Measurements from ENCODE around the gene PIAS4.

PIAS4 gene

DNA sequence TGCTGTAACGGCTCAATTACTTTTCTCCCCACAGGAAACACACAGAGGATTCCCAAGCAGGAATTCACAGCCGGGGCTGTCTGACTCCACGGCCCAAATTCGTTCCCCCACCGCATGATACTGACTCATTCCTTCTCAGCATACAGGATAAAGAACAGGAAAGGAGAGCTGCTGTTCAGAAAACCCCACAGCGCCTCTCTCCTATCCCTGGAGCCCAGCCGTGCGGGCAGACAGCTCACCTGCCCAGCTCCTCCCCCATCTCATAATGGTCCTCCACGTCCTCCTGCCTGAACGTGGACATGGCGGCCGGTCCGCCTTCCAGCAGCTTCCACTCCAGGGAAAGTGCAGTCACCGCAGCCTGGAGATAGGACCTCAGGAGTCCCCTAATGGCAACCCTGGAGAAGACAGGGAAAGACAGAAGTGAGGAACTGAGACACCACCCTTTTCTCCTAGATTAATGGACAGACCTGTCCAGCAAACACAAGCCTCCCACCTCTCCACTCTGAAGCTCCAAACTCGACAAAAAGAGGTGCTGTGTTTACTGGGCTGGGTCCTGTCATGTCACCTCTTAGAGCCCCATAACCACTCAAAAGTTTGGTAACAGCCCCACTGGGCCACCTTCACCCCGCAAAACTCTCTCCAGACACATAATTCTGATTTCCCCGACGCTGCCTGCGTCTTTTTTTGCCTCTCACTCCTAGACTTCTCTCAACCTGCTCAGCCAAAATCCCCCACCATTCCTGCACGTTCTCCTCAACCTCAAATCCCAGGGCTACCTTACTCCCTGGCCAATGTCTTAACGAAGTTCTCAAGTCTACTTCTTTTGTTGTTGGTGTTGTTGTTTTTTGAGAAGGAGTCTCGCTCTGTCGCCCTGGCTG, 37.9 kb upstream of the PIAS4 start (continued):
- no peak for TF ChIP-seq ZBTB17 (tag by site-specific recombination; IDR thresholded peaks at IDR 0.05)
- no peak for TF ChIP-seq PBX3 (CRISPR knock-in tag; IDR thresholded peaks at IDR 0.05)
- TF ChIP-seq ZFHX2 (tag by site-specific recombination; conservative IDR thresholded peaks at IDR 0.05) = no peak
- TF ChIP-seq ZSCAN16 (tag by site-specific recombination; IDR thresholded peaks at IDR 0.05) = no peak

DNA sequence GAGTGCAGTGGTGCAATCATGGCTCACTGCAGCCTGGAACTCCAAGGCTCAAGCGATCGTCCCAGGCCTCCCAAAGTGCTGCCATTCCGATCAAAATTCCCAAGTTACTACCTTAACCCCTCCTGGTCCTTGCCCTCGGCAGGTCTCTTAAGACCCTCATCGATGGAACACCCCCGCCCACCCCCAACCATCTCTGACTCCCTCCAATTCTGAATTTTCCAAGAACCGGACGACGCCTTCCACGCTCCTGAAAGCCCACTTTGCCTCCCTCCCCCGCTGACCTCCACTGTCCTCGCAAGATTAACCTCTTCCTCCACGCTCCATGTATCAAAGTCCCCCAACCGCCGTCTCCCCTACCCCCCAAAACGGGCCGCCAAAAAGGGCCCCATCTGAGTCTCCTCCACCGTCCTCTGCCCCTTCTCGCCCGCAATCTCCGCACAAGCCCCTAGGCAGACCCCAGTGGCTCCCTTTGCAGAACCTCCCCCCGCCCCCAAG, 37.2 kb upstream of the PIAS4 start:
- H3K36me3 ChIP-seq (ENCODE audit: control insufficient read depth in 2 of 2, insufficient read depth in 1 of 2, low read length in 2 of 2) = peaks cover 22 to 36% of the 10 kb centered on the region in 2 experiments; a peak in 2 of 3 replicates
- peak overlapping the region; percentile 90 for H3K27ac ChIP-seq (ENCODE audit: extremely low read depth, low read depth, low read length)
- no peaks in the 10 kb centered on the region for H3K9me3 ChIP-seq (ENCODE audit: control insufficient read depth, insufficient read depth, low read depth, low read length)
- CTCF ChIA-PET = interaction anchor here (0.7 to 1.8 kb wide), 7 partner anchors 11 to 498 kb away, joined by 3 to 10 read pairs (median 4); partner anchors contain the start of gene EEF2
- H3K4me3 ChIP-seq (ENCODE audit: low read depth, low read length) = peak overlapping the region; percentile 93
- POLR2A ChIA-PET = interaction anchor here (0.5 to 5.3 kb wide), 11 partner anchors 12 to 208 kb away, joined by 3 to 258 read pairs (median 5); partner anchors contain the start of genes EEF2, MRPL54, NMRK2 and ZBTB7A
- H3K4me1 ChIP-seq (ENCODE audit: control insufficient read depth, insufficient read depth, low read length) = peaks cover 17% of the 10 kb centered on the region
- TF ChIP-seq GLIS2 (tag by site-specific recombination; IDR thresholded peaks at IDR 0.05) = no peak
- no peak for TF ChIP-seq ZNF837 (tag by site-specific recombination; IDR thresholded peaks at IDR 0.05)
- TF ChIP-seq, protein P1, sequence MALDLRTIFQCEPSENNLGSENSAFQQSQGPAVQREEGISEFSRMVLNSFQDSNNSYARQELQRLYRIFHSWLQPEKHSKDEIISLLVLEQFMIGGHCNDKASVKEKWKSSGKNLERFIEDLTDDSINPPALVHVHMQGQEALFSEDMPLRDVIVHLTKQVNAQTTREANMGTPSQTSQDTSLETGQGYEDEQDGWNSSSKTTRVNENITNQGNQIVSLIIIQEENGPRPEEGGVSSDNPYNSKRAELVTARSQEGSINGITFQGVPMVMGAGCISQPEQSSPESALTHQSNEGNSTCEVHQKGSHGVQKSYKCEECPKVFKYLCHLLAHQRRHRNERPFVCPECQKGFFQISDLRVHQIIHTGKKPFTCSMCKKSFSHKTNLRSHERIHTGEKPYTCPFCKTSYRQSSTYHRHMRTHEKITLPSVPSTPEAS (tag by site-specific recombination; IDR thresholded peaks at IDR 0.05) = no peak
- no peak for TF ChIP-seq YY2 (tag by site-specific recombination; IDR thresholded peaks at IDR 0.05)
- no peak for TF ChIP-seq ZNF701 (tag by site-specific recombination; IDR thresholded peaks at IDR 0.05)
- TF ChIP-seq ZNF707 (tag by site-specific recombination; IDR thresholded peaks at IDR 0.05) = no peak
- TF ChIP-seq KLF8 (tag by site-specific recombination; IDR thresholded peaks at IDR 0.05) = no peak
- TF ChIP-seq, protein P2, sequence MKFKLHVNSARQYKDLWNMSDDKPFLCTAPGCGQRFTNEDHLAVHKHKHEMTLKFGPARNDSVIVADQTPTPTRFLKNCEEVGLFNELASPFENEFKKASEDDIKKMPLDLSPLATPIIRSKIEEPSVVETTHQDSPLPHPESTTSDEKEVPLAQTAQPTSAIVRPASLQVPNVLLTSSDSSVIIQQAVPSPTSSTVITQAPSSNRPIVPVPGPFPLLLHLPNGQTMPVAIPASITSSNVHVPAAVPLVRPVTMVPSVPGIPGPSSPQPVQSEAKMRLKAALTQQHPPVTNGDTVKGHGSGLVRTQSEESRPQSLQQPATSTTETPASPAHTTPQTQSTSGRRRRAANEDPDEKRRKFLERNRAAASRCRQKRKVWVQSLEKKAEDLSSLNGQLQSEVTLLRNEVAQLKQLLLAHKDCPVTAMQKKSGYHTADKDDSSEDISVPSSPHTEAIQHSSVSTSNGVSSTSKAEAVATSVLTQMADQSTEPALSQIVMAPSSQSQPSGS (tag by site-specific recombination; IDR thresholded peaks at IDR 0.05; ENCODE audit: low read depth) = no peak
- no peak for TF ChIP-seq FEZF1 (tag by site-specific recombination; IDR thresholded peaks at IDR 0.05)
- TF ChIP-seq, protein P3, sequence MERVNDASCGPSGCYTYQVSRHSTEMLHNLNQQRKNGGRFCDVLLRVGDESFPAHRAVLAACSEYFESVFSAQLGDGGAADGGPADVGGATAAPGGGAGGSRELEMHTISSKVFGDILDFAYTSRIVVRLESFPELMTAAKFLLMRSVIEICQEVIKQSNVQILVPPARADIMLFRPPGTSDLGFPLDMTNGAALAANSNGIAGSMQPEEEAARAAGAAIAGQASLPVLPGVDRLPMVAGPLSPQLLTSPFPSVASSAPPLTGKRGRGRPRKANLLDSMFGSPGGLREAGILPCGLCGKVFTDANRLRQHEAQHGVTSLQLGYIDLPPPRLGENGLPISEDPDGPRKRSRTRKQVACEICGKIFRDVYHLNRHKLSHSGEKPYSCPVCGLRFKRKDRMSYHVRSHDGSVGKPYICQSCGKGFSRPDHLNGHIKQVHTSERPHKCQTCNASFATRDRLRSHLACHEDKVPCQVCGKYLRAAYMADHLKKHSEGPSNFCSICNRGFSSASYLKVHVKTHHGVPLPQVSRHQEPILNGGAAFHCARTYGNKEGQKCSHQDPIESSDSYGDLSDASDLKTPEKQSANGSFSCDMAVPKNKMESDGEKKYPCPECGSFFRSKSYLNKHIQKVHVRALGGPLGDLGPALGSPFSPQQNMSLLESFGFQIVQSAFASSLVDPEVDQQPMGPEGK (tag by site-specific recombination; IDR thresholded peaks at IDR 0.05) = peak; percentile 64; the same call in 1 of the 2 replicates
- TF ChIP-seq WT1 (tag by site-specific recombination; IDR thresholded peaks at IDR 0.05) = no peak
- TF ChIP-seq, protein P4, sequence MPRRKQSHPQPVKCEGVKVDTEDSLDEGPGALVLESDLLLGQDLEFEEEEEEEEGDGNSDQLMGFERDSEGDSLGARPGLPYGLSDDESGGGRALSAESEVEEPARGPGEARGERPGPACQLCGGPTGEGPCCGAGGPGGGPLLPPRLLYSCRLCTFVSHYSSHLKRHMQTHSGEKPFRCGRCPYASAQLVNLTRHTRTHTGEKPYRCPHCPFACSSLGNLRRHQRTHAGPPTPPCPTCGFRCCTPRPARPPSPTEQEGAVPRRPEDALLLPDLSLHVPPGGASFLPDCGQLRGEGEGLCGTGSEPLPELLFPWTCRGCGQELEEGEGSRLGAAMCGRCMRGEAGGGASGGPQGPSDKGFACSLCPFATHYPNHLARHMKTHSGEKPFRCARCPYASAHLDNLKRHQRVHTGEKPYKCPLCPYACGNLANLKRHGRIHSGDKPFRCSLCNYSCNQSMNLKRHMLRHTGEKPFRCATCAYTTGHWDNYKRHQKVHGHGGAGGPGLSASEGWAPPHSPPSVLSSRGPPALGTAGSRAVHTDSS (tag by site-specific recombination; IDR thresholded peaks at IDR 0.05) = no peak
- no peak for TF ChIP-seq ZNF626 (tag by site-specific recombination; IDR thresholded peaks at IDR 0.05)
- TF ChIP-seq ZNF624 (tag by site-specific recombination; IDR thresholded peaks at IDR 0.05) = no peak
- peak; percentile 36 for TF ChIP-seq ZNF335 (tag by site-specific recombination; conservative IDR thresholded peaks at IDR 0.05)
- peak; percentile 80; the same call in 1 of the 2 replicates for TF ChIP-seq ZBTB7A (tag by site-specific recombination; IDR thresholded peaks at IDR 0.05; ENCODE audit: low read depth)
- no peak for TF ChIP-seq ZNF223 (tag by site-specific recombination; IDR thresholded peaks at IDR 0.05)
- TF ChIP-seq ZSCAN23 (tag by site-specific recombination; IDR thresholded peaks at IDR 0.05) = no peak
- no peak; the same call in 1 of the 2 replicates for TF ChIP-seq ZNF580 (tag by site-specific recombination; IDR thresholded peaks at IDR 0.05)
- no peak for TF ChIP-seq ZNF416 (tag by site-specific recombination; IDR thresholded peaks at IDR 0.05)
- TF ChIP-seq BCL11A (tag by site-specific recombination; IDR thresholded peaks at IDR 0.05; ENCODE audit: low read depth) = no peak
- no peak for TF ChIP-seq ZNF677 (tag by site-specific recombination; IDR thresholded peaks at IDR 0.05)
- 0 out of 2 replicates have a peak, but pooled peaks have one; percentile 34 for TF ChIP-seq OVOL3 (tag by site-specific recombination; IDR thresholded peaks at IDR 0.05)
- no peak for TF ChIP-seq ZNF776 (tag by site-specific recombination; IDR thresholded peaks at IDR 0.05; ENCODE audit: borderline replicate concordance)
- no peak for TF ChIP-seq ZNF558 (tag by site-specific recombination; IDR thresholded peaks at IDR 0.05)
- TF ChIP-seq ZBTB17 (tag by site-specific recombination; IDR thresholded peaks at IDR 0.05) = peak; percentile 11; the same call in 1 of the 2 replicates

Measured in HEK293 (cell line).